Aorta (tissue), 5 donors: ENCODE results near the gene ELF3. TPM values are rescaled to one million over a fixed set of nuclear protein-coding genes. Genes with fewer than 3 reads are reported as not detected.

Experiments
- ATAC-seq: fragments of 200-7000 bp; cut with Tn5 transposase; one replicate; pipeline ENCODE4 v1.9.1; 2022; ENCODE audit warnings: moderate library complexity; ENCODE audit not compliant: low FRiP score
- DNase-seq, 2 donors: peaks; one replicate each; pipeline ENCODE4 v3.0.0-alpha.2; 2020
- H3K27ac ChIP-seq, 2 donors: one replicate each; pipeline ENCODE4 v1.5.1; 2013; ENCODE audit warnings: low read length in 2 of 2, mild to moderate bottlenecking in 2 of 2, moderate library complexity in 2 of 2, control low read depth in 1 of 2, inconsistent platforms in 1 of 2, low read depth in 1 of 2
- H3K27me3 ChIP-seq, 2 donors: one replicate each; pipeline ENCODE4 v1.6.1; 2013; ENCODE audit warnings: control low read depth in 1 of 2, low read length in 1 of 2, mild to moderate bottlenecking in 1 of 2, moderate library complexity in 1 of 2; ENCODE audit not compliant: insufficient read depth in 2 of 2, control insufficient read depth in 1 of 2
- H3K36me3 ChIP-seq, 2 donors: one replicate each; pipeline ENCODE4 v1.6.1; 2013; ENCODE audit warnings: control low read depth in 1 of 2, low read length in 1 of 2, mild to moderate bottlenecking in 1 of 2; ENCODE audit not compliant: insufficient read depth in 2 of 2, control insufficient read depth in 1 of 2
- H3K4me1 ChIP-seq, 2 donors: one replicate each; pipeline ENCODE4 v1.6.1; 2013; ENCODE audit warnings: low read length in 2 of 2, control low read depth in 1 of 2, mild to moderate bottlenecking in 1 of 2, moderate library complexity in 1 of 2; ENCODE audit not compliant: insufficient read depth in 2 of 2, control insufficient read depth in 1 of 2
- H3K4me3 ChIP-seq, 2 donors: one replicate each; pipeline ENCODE4 v1.5.1; 2013; ENCODE audit warnings: low read length in 2 of 2, control low read depth in 1 of 2, mild to moderate bottlenecking in 1 of 2
- H3K9me3 ChIP-seq: one replicate; pipeline ENCODE4 v1.6.1; 2013; ENCODE audit warnings: mild to moderate bottlenecking, low read length; ENCODE audit not compliant: control insufficient read depth
- WGBS, 2 donors: extraction: QIAGEN DNeasy Blood & Tissue Kit; methylation state at CpG; one replicate each; pipeline ENCODE4 v1.1.7; 2013; 5-methylcytosine and 5-hydroxymethylcytosine counted together
- intact Hi-C, 2 donors: fragments of 100-400 bp; cut with DNase I; formaldehyde crosslinking; loops; one replicate each; pipeline versions ENCODE4 v1.14.2 to v1.15.0; 2022
- polyA plus RNA-seq, 2 donors: library from polyadenylated mRNA; stranded (reverse); fragments of 200-250 nt; gene quantifications; one replicate each; pipeline ENCODE4 v1.2.3, GENCODE V29; 2013
- total RNA-seq, 2 donors: library from RNA; stranded (reverse); fragmentation: NEBNext Ultra II Directional; extraction: Animal tissue kit (Norgen Biotek cat#: 25700); gene quantifications; one replicate each; pipeline ENCODE4 v1.2.1, GENCODE V29; 2021
- donor health status: healthy with polysubstance abuse.
- donor health status: Bipolar disorder and iron deficiency.
- donor health status: DM: no; HTN: no; CAD: no.
- donor health status: DM: no; HTN: no; CAD: no.
- donor health status: DM: yes; HTN: yes; CAD: no.

The ELF3 gene
- total and polyA plus RNA-seq, 4 donors = 0.27 to 50.6 (median 1.5) TPM

DNA sequence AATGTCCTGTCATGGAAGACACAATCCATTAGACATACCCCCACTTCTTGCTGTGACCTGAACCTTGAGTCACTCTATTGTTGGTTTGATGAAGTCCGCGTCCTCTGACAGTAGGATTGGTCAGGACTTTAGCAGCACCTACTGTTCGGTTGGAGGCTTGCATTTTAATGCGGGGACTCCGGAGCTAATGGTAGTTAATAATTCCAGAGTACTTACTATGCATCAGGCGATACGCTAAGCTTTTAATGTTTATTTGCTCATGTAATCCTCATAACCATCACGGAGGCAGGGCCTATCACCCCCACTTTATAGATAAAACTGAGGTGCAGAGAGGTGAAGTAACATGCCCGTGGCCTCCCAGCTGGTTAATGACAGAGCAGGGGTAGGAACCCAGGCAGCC is 7.9 kb upstream of the ELF3 start:
- Histone ChIP-seq H3K36me3 (peaks cover 0 to 18% of the 10 kb centered on the region in 2 donors), H3K27ac (no peak overlapping the region), H3K9me3 (no peaks in the 10 kb centered on the region), H3K4me1 (no peaks in the 10 kb centered on the region), H3K27me3 (no peaks in the 10 kb centered on the region), H3K4me3 (no peak overlapping the region)
- WGBS, 2 donors = 82% methylated on average over 9 of the region's 9 CpGs
- DNase-seq = no peak
- no peak for ATAC-seq
- intact Hi-C loops = no loop called here

DNA sequence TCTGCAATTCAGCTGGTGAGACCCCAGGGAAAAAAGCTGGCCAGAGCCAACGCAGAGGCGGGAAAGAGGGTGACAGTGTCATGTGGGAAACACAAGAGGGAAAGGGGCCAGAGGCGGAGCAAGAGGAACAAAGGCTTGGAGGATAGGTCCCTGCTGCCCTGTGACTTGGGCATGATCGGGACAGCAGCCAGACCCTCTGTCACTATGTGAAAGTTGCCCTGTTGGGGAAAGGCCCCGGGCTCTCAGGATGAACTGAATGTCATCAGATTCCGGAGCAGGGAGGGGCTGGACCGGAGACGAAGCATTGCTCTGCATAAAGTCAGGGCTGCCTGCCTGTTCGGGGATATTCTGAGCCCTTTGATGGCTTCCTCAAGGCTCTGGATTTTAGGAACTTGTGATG is 5.7 kb upstream of the ELF3 start:
- Histone ChIP-seq H3K36me3 (peaks cover 0 to 18% of the 10 kb centered on the region in 2 donors), H3K27ac (no peak overlapping the region), H3K27me3 (no peaks in the 10 kb centered on the region), H3K4me3 (no peak overlapping the region), H3K9me3 (no peaks in the 10 kb centered on the region), H3K4me1 (no peaks in the 10 kb centered on the region)
- DNase-seq (no peak), ATAC-seq (no peak)
- intact Hi-C loops = loop anchor here in 1 of 2 donors (5.0 kb wide), 1 partner anchor 133 kb away; no protein-coding TSS in a partner anchor
- 78 to 81% methylated on average over 9 of the region's 9 CpGs for WGBS, 2 donors

DNA sequence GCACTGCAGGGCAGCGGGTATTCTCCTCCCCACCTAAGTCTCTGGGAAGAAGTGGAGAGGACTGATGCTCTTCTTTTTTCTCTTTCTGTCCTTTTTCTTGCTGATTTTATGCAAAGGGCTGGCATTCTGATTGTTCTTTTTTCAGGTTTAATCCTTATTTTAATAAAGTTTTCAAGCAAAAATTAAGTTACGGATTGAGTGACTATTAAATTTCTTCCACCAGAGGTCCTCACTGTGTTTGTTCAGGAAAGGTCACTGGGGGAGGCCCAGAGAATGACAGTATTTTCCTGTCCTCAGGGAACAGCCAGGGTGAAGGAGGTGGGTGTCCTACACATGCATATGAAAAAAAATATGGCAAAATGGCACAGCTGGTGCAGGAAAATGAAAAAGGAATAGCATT is 4.4 kb upstream of the ELF3 start:
- DNase-seq = no peak
- WGBS, 2 donors = 51 to 59% methylated on average over 2 of the region's 2 CpGs
- Histone ChIP-seq H3K9me3 (no peaks in the 10 kb centered on the region), H3K27ac (no peak overlapping the region), H3K4me3 (no peak overlapping the region), H3K27me3 (no peaks in the 10 kb centered on the region), H3K36me3 (peaks cover 0 to 18% of the 10 kb centered on the region in 2 donors), H3K4me1 (no peaks in the 10 kb centered on the region)
- intact Hi-C loops = loop anchor here in 1 of 2 donors (5.0 kb wide), 1 partner anchor 131 kb away; no protein-coding TSS in a partner anchor
- no peak for ATAC-seq

DNA sequence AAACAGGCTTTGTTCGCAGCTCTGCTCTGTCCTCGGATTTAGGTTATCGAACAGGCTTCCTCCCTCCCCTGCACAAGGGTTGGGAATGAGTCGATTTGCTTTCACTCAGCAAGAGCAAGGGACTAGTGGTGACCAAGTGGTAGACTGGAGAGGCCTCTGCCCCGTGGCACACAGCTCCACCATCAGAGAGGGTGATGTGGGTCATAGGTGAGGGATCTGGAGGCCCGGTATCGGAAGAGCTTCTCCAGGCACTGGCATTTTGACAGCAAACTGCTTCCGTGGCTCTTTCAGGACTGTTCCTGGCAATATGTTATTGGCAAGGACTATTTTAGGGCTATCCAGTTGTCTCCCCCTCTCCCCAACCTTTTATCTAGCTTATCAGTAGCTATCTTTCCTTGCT is 3.1 kb upstream of the ELF3 start:
- intact Hi-C loops = loop anchor here in 1 of 2 donors (5.0 kb wide), 1 partner anchor 130 kb away; no protein-coding TSS in a partner anchor
- Histone ChIP-seq H3K27me3 (no peaks in the 10 kb centered on the region), H3K4me3 (no peak overlapping the region), H3K9me3 (no peaks in the 10 kb centered on the region), H3K4me1 (no peaks in the 10 kb centered on the region), H3K36me3 (peaks cover 0 to 18% of the 10 kb centered on the region in 2 donors), H3K27ac (no peak overlapping the region)
- 68 to 79% methylated on average over 8 of the region's 8 CpGs for WGBS, 2 donors
- ATAC-seq (no peak), DNase-seq (no peak)

DNA sequence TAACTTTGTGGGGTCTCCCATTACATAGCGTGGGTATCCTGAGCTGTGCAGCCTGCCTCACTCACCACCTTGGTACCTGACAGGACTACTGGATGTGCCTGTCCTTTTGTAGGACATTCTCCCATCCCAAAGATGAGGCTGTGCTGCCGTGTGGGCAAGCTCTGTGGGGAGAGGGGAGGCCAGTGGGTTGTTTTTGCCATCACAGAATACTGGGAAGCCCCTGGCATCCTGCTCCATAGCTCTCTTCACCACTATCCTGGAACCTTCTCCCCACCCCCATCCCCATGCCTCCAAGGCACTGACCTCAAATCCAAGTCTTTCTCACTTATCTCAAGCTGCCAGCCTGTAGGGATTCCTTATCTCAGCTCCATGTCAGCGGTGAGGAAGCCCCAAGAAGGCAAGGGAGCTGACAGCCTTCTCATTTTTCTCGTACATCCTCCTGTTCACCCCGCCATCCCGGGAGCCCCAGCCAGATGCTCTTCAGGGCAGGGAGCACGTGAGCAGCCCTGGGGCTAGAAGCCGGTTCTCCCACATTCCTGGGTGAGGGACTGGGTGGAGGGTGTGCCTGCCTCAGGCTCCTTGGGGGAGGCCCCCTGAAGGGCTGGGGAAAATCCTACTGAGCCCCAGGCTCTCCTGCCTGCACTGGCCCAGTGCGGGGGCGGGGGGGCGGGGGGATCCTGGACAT is 2.4 kb upstream of the ELF3 start:
- WGBS, 2 donors = 66 to 69% methylated on average over 10 to 11 of the region's 11 CpGs

DNA sequence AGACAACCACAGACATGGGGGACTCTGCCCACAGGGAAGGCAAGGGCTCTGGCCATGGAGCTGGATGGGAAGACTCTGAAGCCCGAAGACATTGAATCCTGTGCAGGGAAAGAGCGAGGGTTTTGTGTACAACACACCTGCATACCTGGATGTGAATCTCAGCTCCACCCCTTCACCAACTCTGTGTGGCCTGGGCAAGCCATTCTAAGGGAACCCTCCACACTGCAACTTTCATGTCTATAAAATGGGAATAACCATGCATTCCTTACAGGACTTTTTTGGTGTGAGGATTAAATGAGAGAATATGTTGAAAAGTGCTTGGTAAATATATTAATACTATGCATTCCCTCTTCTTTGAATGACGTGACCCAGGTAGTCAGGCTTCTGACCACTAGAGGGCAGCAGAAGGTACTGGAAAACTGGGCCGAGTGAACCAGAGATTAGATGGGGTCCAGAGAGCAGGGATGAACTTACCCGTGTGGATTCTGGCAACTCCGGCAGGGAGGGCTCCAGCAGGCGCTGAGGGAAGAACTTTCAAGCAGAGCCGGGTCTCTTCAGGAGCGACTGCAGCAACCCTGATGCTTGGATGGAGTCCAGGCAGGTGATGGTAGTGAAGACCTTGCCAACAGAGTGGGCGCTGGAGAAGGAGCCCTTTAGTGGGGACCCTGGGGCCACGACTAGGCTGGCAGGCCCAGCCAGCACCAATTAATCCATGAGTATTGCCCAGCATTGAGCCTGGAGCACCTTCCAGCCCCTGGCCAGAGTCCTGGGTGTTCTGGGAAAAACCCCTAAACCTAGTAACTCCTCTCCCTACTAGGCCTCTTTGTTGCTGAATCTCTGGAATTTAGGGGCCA is 834 bp upstream of the ELF3 start:
- no peak overlapping the region for H3K27ac ChIP-seq
- H3K27me3 ChIP-seq = no peaks in the 10 kb centered on the region
- H3K4me1 ChIP-seq = no peaks in the 10 kb centered on the region
- H3K4me3 ChIP-seq = no peak overlapping the region
- peak in 1 of 2 donors; percentile 68 for DNase-seq
- intact Hi-C loops = loop anchor here (1.0 to 5.0 kb wide), 3 partner anchors 109 to 128 kb away; no protein-coding TSS in a partner anchor
- peak; percentile 83 for ATAC-seq
- H3K9me3 ChIP-seq = no peaks in the 10 kb centered on the region
- WGBS, 2 donors = 15 to 17% methylated on average over 11 of the region's 11 CpGs
- H3K36me3 ChIP-seq = peaks cover 0 to 8% of the 10 kb centered on the region in 2 donors

More for the DNA sequence above, 2.4 kb upstream of the ELF3 start:
- H3K27ac ChIP-seq = no peak overlapping the region
- no peak overlapping the region for H3K4me3 ChIP-seq
- H3K36me3 ChIP-seq = peaks cover 0 to 16% of the 10 kb centered on the region in 2 donors
- intact Hi-C loops = loop anchor here in 1 of 2 donors (2.0 to 5.0 kb wide), 2 partner anchors 111 to 129 kb away; no protein-coding TSS in a partner anchor
- no peaks in the 10 kb centered on the region for H3K27me3 ChIP-seq
- DNase-seq = no peak
- no peaks in the 10 kb centered on the region for H3K9me3 ChIP-seq
- ATAC-seq = no peak
- H3K4me1 ChIP-seq = no peaks in the 10 kb centered on the region

DNA sequence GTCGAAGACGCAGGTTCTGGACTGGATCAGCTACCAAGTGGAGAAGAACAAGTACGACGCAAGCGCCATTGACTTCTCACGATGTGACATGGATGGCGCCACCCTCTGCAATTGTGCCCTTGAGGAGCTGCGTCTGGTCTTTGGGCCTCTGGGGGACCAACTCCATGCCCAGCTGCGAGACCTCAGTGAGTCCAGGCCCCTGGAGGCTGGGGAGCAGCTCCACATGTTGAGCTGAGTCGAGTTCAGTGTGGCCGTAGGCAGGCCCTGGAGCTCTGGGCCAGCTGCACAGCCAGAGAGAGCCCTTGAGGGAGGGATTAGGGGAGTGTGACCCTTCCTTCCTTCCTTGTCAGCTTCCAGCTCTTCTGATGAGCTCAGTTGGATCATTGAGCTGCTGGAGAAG is 1.6 kb downstream of the ELF3 start:
- no peaks in the 10 kb centered on the region for H3K36me3 ChIP-seq
- H3K27ac ChIP-seq = no peak overlapping the region
- H3K9me3 ChIP-seq = no peaks in the 10 kb centered on the region
- no peak for DNase-seq
- H3K27me3 ChIP-seq = no peaks in the 10 kb centered on the region
- intact Hi-C loops = no loop called here
- no peaks in the 10 kb centered on the region for H3K4me1 ChIP-seq
- no peak for ATAC-seq
- H3K4me3 ChIP-seq = no peak overlapping the region
- WGBS, 2 donors = 94% methylated on average over 11 of the region's 11 CpGs

DNA sequence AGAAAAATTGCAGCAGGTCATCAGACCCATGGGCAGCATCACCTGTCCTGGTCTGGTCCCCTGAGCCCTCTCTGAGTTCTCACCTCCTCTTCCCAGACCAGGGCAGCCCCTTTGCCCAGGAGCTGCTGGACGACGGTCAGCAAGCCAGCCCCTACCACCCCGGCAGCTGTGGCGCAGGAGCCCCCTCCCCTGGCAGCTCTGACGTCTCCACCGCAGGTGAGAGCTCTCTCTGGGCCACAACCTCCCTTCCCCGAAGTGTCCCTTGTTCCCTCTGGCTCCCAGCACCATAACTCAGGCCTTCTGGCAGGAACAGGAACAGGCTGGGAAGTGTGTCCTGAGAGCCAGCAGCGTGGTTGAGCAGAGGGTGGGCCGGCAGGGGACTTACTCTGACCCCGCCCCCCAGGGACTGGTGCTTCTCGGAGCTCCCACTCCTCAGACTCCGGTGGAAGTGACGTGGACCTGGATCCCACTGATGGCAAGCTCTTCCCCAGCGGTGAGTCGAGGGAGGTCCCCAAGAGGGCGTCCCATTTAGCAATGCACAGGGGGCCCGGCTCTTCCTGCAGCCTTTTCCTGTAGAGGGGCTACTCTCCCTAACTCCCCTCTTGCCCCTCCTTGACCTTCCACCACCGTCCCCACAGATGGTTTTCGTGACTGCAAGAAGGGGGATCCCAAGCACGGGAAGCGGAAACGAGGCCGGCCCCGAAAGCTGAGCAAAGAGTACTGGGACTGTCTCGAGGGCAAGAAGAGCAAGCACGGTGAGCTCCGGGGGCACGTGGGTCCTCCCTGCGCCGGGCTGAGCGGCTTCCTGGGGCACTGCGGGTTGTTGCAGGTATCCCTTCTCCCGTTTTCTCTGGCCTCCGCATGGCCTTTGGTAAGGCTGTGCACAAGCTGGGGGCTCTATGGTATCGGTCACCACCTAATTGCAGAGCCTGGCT is 2.4 kb downstream of the ELF3 start:
- no peaks in the 10 kb centered on the region for H3K4me1 ChIP-seq
- no peak overlapping the region for H3K4me3 ChIP-seq
- ATAC-seq (no peak), DNase-seq (no peak)
- 88 to 92% methylated on average over 35 of the region's 35 CpGs for WGBS, 2 donors
- no peaks in the 10 kb centered on the region for H3K27me3 ChIP-seq
- intact Hi-C loops = no loop called here
- no peak overlapping the region for H3K27ac ChIP-seq
- H3K36me3 ChIP-seq = no peaks in the 10 kb centered on the region
- H3K9me3 ChIP-seq = no peaks in the 10 kb centered on the region
